ENCODE data around the gene ABI3BP. TPM values are rescaled to one million over a fixed set of nuclear protein-coding genes. Genes with fewer than 3 reads are reported as not detected.
A peak's percentile ranks its signal among the peaks of the same experiment; 100 is the strongest.

The ABI3BP gene
- total RNA-seq, 2 donors from 2014 or later = 12.9 to 32.1 TPM

GRCh38 chr3:100994187-100994586, 966 bp upstream of the ABI3BP start:
- ATAC-seq = no peak
- intact Hi-C loops (cut with DNase I, micrococcal nuclease) = loop anchor here in 1 of 2 donors (10.0 kb wide), 1 partner anchor 181 kb away; no protein-coding TSS in a partner anchor
- no peak for DNase-seq

DNA sequence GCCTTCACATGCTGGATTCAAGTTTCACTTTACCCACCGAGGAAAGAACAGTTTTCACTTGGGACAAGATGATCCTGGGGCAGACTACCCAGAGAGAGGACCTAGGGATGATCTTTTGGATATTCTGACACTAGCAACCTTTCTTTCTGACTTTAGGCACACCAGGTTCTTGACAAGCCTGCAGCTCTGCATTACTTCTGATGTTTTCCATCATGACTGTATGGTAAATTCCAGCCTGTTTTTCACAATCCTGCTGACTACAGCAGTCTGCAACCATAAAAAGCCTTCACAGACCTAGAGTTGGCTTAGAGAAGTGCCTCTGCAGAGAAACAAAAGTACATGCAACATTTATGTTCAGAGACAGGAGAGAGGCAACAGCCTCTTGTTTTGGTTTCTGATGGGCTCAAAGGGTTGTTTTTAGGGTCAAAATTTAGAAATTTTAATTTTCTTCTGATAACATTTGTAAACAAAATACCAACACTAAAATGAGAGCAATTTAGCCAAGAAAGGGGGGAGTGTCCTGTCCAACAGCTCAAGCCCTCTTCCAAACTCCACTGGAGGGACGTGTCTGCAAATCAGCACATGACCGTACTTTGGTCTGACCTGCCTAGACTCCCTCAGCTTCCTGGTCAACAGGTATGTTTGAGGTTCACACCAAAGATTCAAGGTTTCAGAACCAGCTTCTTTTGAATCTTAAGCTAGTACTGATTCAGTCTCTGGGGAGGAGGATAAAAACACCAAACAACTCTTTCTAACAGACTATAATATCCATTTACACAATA, 799 bp downstream of the ABI3BP start:
- ATAC-seq (peak; percentile 90), DNase-seq (peak; percentile 17 to 28)
- intact Hi-C loops (cut with DNase I, micrococcal nuclease) = loop anchor here in 1 of 2 donors (10.0 kb wide), 1 partner anchor 182 kb away; no protein-coding TSS in a partner anchor

DNA sequence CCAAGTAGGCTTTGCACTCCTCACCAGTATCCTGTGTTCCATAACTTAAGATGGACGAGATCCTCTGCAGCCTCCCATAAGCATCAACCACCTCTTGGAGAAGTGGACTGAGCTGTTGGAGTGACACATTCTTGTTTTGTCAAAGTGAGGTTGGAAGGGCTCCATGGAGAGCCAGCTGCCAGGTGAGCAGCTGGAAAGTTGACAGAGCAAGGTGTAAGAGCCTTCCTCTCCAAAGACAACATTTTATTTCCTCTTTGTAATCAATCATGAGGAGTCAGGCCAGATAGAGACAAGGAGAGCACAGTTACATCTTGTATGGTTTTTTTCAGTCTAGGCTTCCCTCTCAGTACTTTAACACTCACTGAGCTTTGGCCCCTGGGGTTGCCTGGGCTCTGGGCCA, 5.1 kb downstream of the ABI3BP start:
- DNase-seq (no peak), ATAC-seq (peak; percentile 31)
- intact Hi-C loops (cut with DNase I, micrococcal nuclease) = no loop called here

DNA sequence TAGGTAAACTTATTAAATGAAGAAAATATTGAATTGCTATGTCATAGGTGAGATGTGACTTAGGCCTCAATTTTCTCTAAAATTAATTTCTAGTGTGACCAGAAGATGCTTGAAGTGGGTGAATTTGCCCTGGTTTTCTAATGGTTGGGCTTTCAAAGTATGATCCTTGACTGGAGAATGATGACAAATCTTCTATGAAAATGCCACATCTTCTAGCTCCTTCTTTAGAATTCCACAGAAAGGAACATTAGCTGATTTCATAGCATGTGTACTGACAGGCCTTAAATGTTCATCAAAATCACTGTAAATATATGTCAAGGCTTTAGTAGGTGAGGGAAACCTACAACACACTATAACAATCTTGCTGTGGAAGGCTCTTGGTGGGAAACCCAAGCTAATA, 8.9 kb downstream of the ABI3BP start:
- intact Hi-C loops (cut with DNase I, micrococcal nuclease) = no loop called here
- ATAC-seq = no peak
- DNase-seq = no peak

- peak; percentile 25 to 26 for DNase-seq
- ATAC-seq = no peak
- intact Hi-C loops (cut with DNase I, micrococcal nuclease) = no loop called here
Observed at GRCh38 chr3:100982710-100983109, 10.5 kb downstream of the ABI3BP start.

DNA sequence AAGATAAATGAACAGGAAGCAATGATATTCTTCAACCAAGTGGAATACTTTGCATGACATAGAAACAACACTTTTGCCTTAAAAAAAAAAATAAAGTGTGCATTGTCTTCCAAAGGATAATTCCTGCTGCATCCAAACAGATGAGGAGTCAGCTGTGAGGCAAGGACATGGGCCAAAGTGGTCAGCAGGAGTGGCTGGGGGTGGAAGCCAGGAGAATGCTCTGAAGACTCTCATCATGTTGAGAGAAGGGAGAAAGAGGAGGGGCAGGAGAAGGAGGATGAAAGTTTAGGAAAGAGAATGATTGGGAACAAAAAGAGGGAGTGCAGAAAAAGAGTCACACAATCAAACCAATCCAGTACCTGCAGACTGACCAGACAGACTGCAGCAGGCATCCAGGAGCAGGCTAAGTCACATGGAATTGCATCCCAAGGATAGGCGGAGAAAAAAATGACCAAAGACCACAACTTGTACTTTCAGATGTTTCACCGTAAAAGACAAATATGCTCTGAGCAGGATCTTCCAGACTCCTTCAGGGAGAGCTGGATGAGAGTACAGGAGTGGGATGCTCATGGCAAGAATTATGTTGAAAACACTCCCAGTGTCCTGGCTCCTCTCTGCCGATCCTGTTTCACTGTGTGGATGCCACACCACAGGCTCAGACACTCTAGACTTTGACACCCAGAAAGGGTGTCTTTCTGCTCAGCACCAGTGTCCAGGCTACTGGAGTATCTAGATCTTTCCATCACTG, 11.9 kb downstream of the ABI3BP start:
- DNase-seq = no peak

GRCh38 chr3:100978011-100978659, 15.1 kb downstream of the ABI3BP start:
- intact Hi-C loops (cut with DNase I, micrococcal nuclease) = no loop called here
- DNase-seq (no peak), ATAC-seq (no peak)

More for the DNA sequence above, 11.9 kb downstream of the ABI3BP start:
- intact Hi-C loops (cut with DNase I, micrococcal nuclease) = no loop called here
- ATAC-seq = no peak

GRCh38 chr3:100976611-100977010, 16.6 kb downstream of the ABI3BP start:
- no peak for ATAC-seq
- DNase-seq = no peak
- intact Hi-C loops (cut with DNase I, micrococcal nuclease) = no loop called here

DNA sequence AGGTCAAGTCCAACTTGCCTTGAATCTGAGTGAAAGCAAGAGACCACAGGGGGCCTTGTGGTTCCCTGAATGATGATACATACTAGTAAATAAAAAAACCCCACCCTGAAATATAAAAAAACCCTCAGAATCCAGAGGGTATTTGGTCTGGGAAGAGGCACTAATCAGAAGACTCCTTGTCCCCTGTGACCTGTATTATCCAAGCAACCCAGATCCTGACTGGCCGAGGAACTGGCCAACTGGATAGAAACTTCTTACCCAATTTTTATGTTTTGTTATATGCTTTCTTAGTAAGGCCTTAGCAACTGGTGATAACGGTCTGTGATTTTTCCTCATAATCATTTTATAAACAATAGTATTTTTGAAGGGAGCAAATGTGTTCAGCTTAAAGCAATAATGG, 17.5 kb downstream of the ABI3BP start:
- intact Hi-C loops (cut with DNase I, micrococcal nuclease) = no loop called here
- ATAC-seq = no peak
- DNase-seq = no peak

DNA sequence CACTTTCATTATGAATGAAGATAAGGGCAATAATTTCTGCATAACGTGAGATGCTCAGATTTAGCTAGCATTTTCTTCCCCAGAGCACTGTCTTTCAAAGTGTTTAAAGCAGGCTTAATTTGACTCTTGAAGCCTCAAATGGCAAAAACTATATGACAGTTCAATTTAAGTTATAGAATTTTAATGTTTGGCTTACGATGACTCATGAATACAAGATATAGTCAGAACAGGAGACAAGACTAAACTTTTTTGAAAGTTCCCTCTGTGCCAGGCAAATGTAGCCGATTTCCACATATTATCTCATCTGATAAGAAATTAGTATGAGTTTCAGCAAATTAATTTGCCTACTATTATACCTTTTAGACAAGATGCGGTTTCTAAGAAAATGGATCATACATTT, 19.6 kb downstream of the ABI3BP start:
- no peak for DNase-seq
- ATAC-seq = no peak
- intact Hi-C loops (cut with DNase I, micrococcal nuclease) = no loop called here

DNA sequence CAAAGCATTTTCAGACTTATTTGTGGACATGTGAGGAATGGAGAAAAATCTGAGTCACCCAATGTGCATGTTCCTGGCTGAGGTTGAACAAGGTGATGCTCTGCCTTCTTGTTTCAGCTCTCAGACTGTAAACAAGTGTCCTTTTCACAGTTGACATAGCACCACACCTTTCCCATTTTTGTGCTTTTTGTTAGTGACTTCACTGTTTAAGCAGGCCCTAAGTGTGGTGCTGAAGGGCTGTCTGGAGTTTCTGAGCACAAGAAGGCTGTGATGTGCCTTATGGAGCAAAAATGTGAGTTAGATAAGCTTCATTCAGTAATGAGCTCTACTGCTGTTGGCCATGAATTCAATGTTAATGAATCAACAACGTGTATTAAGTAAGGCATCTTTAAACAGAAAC, 20.4 kb downstream of the ABI3BP start:
- ATAC-seq = no peak
- DNase-seq = no peak
- intact Hi-C loops (cut with DNase I, micrococcal nuclease) = no loop called here

GRCh38 chr3:100972301-100972844, 20.8 kb downstream of the ABI3BP start:
- no peak for DNase-seq
- no peak for ATAC-seq
- intact Hi-C loops (cut with DNase I, micrococcal nuclease) = no loop called here

DNA sequence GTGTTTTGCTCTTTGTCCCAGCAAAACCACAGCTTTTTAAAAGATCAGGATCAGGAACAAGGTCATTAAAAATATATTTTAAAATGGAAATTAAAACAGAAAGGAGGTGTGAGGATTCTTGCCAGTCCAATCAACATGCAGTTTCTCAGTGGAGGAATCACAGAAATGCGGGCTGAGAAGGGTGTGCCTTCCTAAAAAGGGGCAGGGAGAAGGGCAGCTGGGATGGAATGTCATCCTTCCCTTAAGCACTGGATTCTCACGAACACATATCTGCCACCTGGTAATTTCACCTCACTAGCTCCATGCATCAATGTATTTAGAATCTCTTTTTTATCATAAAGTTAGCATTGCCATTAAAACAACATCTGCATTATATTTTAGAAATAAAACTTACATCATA, 21.4 kb downstream of the ABI3BP start:
- no peak for DNase-seq
- ATAC-seq = no peak
- intact Hi-C loops (cut with DNase I, micrococcal nuclease) = no loop called here

GRCh38 chr3:100970477-100970990, 22.7 kb downstream of the ABI3BP start:
- no peak for ATAC-seq
- intact Hi-C loops (cut with DNase I, micrococcal nuclease) = no loop called here
- no peak for DNase-seq

DNA sequence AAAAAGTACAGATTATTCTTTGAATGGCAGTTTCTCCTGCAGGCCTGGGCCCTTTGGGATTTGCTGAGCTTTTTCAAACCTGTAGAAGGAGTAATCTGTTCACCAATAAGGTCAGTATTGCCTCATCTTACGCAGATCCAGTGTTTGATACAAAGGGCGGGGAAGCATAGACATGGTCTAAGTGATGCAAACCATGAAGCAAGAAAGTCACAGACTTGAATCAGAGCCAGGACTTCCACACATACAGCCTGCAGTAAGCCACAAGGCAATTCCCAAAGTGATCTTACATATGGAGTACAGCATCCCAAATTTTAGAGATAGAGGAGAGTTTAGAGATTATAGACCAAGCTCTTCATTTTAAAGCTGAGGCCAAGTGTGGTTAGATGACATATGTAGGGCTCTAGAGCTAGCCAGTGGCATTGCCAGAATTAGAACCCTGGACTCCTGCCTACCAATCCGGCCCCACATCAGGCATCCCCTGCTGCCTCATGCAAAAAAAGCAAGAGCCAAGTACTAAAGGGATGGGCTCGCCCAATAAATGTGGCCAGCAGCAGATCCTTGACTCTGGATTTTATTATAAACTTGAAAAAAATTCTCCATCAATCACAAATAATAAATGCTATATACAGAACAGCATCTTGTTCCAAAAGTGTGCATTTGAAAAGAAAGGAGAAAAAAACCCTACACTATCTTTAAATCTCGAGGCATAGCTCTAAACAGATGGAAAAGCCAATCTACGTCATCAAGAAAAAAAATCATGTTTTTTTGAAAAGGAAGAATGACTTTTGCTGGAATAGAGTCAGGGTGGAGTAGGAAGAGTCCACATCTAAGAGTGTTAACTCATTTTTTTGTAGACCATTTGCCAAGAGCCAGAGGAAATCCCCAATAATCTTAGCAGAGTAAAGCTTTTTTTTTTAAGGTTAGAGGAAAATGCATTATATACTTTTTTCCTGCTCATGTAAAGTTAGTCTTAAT, 24.0 kb downstream of the ABI3BP start:
- ATAC-seq = no peak
- intact Hi-C loops (cut with DNase I, micrococcal nuclease) = no loop called here
- no peak for DNase-seq

GRCh38 chr3:100966807-100967206, 26.4 kb downstream of the ABI3BP start:
- no peak for ATAC-seq
- no peak for DNase-seq
- intact Hi-C loops (cut with DNase I, micrococcal nuclease) = no loop called here

DNA sequence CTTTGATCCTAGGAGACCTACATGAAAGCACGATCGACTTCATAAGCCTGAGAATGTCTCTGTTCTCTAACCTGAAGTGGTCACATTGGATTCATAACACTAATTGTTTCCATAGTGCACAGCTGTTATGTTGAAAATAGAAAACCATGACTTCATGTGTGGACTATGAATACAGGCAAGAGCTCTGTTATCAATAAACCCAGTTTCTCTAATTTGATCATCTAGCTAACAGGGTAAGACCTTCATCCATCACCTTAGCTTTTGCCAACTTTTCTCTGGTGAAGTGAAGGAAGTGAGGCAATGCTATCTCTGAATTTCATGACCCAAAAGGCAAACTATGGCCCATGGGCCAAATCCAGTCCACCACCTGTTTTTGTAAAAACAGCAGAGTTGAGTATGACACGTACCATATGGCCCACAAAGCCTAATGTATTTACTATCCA, 27.2 kb downstream of the ABI3BP start:
- no peak for ATAC-seq
- intact Hi-C loops (cut with DNase I, micrococcal nuclease) = no loop called here
- no peak for DNase-seq

DNA sequence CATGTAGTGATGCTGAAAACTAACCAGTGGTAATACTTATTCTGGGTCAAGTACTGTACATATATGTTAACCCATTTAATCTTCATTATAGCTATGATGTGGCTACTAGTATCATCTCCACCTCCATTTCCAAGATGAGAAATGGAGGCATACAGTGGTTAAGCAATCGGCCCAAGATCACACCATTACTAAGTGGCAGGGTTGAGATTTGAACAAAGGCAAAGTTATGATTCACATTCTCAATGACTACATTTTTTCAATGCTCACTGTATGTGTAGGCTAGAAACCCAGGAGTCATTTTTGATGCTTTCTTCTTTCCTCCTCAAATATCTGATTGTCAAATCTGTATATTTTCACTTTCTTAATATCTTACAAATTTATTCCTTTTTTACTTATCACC, 30.2 kb downstream of the ABI3BP start:
- no peak for ATAC-seq
- DNase-seq = no peak
- intact Hi-C loops (cut with DNase I, micrococcal nuclease) = no loop called here
